Ovary (tissue), 9 donors: ENCODE results near the gene MED28. TPM values are rescaled to one million over a fixed set of nuclear protein-coding genes. Genes with fewer than 3 reads are reported as not detected.

ENCODE experiments used
- DNase-seq, 5 donors: peaks; one replicate each; pipeline ENCODE4 v3.0.0-alpha.2; 2019 to 2020
- H3K27ac ChIP-seq, 2 donors: fragments of 200-600 bp; one replicate each; pipeline versions ENCODE4 v1.5.1 to v1.8.0; 2019 to 2022
- H3K27me3 ChIP-seq: fragments of 200-600 bp; one replicate; pipeline ENCODE4 v1.8.0; 2022
- H3K36me3 ChIP-seq: fragments of 200-600 bp; sonication (generic); one replicate; pipeline ENCODE4 v1.5.1; 2019
- H3K4me1 ChIP-seq: one replicate; pipeline ENCODE4 v1.8.1; 2013; ENCODE audit warnings: mild to moderate bottlenecking, moderate library complexity; ENCODE audit not compliant: insufficient read depth
- H3K4me3 ChIP-seq: fragments of 200-600 bp; sonication (generic); one replicate; pipeline ENCODE4 v1.5.1; 2017
- H3K9me3 ChIP-seq, 2 donors: fragments of 200-600 bp in 1 of 2; sonication (generic) in 1 of 2; one replicate each; pipeline versions ENCODE4 v1.5.1 to v1.8.1; 2013 to 2019; ENCODE audit warnings: mild to moderate bottlenecking in 1 of 2, moderate library complexity in 1 of 2
- EP300 ChIP-seq: sonication (generic); formaldehyde crosslinking; IDR thresholded peaks from one replicate; pipeline ENCODE4 v1.6.1; 2017; ENCODE audit warnings: antibody characterized with exemption
- POLR2A ChIP-seq: fragments of 450-650 bp; IDR thresholded peaks from one replicate; pipeline ENCODE4 v1.6.1; 2017; ENCODE audit warnings: antibody characterized with exemption, mild to moderate bottlenecking, moderate library complexity
- WGBS, 3 donors: extraction: QIAGEN DNeasy Blood & Tissue Kit in 1 of 3; methylation state at CpG; one replicate each; pipeline versions ENCODE4 v1.1.5 to v1.1.7; 2013 to 2017; 5-methylcytosine and 5-hydroxymethylcytosine counted together
- intact Hi-C, 4 donors: fragments of 100-400 bp; cut with DNase I; formaldehyde crosslinking; loops; one replicate each; pipeline versions ENCODE4 v1.11.0 to v1.15.1; 2022 to 2023
- polyA plus RNA-seq, 2 donors: library from polyadenylated mRNA; stranded (reverse); fragments of 200-250 nt in 1 of 2; fragments of 350-450 nt in 1 of 2; fragmentation: Illumina TruSeq in 1 of 2; extraction: RNeasy Lipid Tissue Mini Kit (QIAGEN cat#74804) in 1 of 2; gene quantifications; one replicate each; pipeline ENCODE4 v1.2.3, GENCODE V29; 2013 to 2014
- total RNA-seq, 7 donors: library from RNA; depleted of rRNA in 2 of 7; stranded (reverse); fragments of >200 nt in 2 of 7; fragmentation: NEBNext Ultra II Directional in 3 of 7; extraction: Animal tissue kit (Norgen Biotek cat#: 25700) in 3 of 7; gene quantifications; one replicate each; pipeline versions ENCODE4 v1.1.0 to v1.2.4, GENCODE V29; 2016 to 2023
- TF ChIP-seq, protein P1 (sequence below), 3 donors: fragments of 450-650 bp in 2 of 3; fragments of 200-600 bp in 1 of 3; IDR thresholded peaks; one replicate each; pipeline versions ENCODE4 v1.5.1 to v1.8.0; 2016 to 2022; ENCODE audit warnings: antibody characterized with exemption in 3 of 3, mild to moderate bottlenecking in 1 of 3
- donor health status: DM: no; HTN: no; CAD: no; lungs with moderate emphysema.
- donor health status: DM: no; HTN: no; CAD: no.
- donor health status: Bipolar disorder and iron deficiency.
- donor health status: DM: yes; HTN: yes; CAD: no.
- donor health status: DM: no; HTN: no; CAD: no.
- donor health status: DM: yes; HTN: yes; CAD: no.

The MED28 gene
- total and polyA plus RNA-seq, 9 donors = 14.7 to 78.7 (median 60.7) TPM

DNA sequence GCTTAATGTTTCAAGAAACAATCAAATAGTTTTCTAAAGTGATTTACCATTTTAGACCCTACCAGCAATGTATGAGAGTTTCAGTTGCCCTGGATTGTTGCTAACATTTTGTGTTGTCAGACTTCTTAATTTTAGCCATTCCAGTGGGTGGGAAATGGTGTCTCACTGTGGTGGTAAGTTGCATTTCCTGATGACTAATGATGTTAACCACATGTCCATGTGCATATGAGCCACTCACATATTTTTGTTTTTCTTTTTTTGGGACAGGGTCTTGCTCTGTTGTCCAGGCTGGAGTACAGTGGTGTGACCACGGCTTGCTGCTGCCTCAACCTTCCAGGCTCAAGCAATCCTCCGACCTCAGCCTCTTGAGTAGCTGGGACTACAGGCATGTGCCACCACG, 48.3 kb downstream of the MED28 start:
- no peaks in the 10 kb centered on the region for H3K36me3 ChIP-seq
- TF ChIP-seq EP300 (no peak), POLR2A (no peak)
- TF ChIP-seq, protein P1, sequence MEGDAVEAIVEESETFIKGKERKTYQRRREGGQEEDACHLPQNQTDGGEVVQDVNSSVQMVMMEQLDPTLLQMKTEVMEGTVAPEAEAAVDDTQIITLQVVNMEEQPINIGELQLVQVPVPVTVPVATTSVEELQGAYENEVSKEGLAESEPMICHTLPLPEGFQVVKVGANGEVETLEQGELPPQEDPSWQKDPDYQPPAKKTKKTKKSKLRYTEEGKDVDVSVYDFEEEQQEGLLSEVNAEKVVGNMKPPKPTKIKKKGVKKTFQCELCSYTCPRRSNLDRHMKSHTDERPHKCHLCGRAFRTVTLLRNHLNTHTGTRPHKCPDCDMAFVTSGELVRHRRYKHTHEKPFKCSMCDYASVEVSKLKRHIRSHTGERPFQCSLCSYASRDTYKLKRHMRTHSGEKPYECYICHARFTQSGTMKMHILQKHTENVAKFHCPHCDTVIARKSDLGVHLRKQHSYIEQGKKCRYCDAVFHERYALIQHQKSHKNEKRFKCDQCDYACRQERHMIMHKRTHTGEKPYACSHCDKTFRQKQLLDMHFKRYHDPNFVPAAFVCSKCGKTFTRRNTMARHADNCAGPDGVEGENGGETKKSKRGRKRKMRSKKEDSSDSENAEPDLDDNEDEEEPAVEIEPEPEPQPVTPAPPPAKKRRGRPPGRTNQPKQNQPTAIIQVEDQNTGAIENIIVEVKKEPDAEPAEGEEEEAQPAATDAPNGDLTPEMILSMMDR (IDR thresholded peaks at IDR 0.05) = no peak
- H3K4me3 ChIP-seq = no peak overlapping the region
- no peak overlapping the region for H3K27ac ChIP-seq
- H3K9me3 ChIP-seq = no peaks in the 10 kb centered on the region
- 88 to 98% (median 91%) methylated on average over 3 of the region's 3 CpGs for WGBS, 3 donors
- intact Hi-C loops = no loop called here
- no peak for DNase-seq
- no peaks in the 10 kb centered on the region for H3K4me1 ChIP-seq
- no peaks in the 10 kb centered on the region for H3K27me3 ChIP-seq

DNA sequence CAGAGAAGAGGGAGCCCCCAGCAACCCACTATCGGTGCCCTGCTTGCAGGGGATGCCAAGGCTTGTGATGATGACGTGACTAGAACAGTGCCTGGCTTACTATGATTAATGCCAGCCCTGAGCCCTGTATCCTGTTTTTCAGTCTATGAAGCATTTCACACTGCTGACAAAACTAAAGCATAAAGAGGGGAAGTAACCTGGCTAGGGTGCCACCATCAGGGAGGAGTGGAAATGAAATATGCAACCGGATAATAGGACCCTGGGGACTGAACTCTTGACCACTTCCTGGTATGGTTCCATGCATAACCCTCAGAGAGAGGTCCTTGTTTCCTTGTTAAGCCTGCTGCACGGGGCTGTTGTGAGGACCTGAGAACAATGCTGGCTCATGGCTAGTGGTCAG, 50.3 kb downstream of the MED28 start:
- H3K27me3 ChIP-seq = no peaks in the 10 kb centered on the region

DNA sequence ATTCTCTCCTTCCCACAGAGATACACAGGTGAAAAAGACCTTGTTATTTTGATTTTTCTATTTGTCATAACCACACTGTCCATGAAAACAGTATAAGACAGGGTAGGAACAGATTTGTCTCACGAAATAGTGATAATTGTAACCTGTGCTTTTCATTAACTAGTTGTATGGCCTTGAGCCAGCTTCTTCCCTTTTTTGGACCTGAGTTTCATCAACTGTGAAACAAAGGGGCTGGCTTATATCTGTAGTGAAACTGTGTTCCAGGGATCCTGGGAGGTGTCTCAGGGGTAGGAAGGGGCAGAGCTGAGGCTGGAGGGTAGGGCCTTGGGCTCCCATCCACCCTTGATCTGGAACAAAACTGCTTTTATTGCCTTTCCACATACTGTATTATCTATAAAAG, 50.9 kb downstream of the MED28 start:
- H3K27me3 ChIP-seq = no peaks in the 10 kb centered on the region
- intact Hi-C loops = no loop called here
- H3K4me3 ChIP-seq = no peak overlapping the region
- H3K9me3 ChIP-seq = no peaks in the 10 kb centered on the region
- no peak for TF ChIP-seq POLR2A
- no peak for TF ChIP-seq EP300
- TF ChIP-seq, protein P1 (IDR thresholded peaks at IDR 0.05) = no peak
- no peaks in the 10 kb centered on the region for H3K36me3 ChIP-seq
- no peak for DNase-seq
- H3K27ac ChIP-seq = no peak overlapping the region
- no peaks in the 10 kb centered on the region for H3K4me1 ChIP-seq
- 22 to 35% (median 24%) methylated on average over 1 of the region's 1 CpG for WGBS, 3 donors

More for the DNA sequence above, 50.3 kb downstream of the MED28 start:
- no peak for DNase-seq
- Histone ChIP-seq H3K27ac (no peak overlapping the region), H3K9me3 (no peaks in the 10 kb centered on the region), H3K36me3 (no peaks in the 10 kb centered on the region), H3K4me3 (no peak overlapping the region), H3K4me1 (no peaks in the 10 kb centered on the region)
- intact Hi-C loops = no loop called here
- 60 to 68% (median 67%) methylated on average over 4 of the region's 4 CpGs for WGBS, 3 donors
- TF ChIP-seq, protein P1 (IDR thresholded peaks at IDR 0.05) = no peak
- TF ChIP-seq EP300 = no peak
- no peak for TF ChIP-seq POLR2A

DNA sequence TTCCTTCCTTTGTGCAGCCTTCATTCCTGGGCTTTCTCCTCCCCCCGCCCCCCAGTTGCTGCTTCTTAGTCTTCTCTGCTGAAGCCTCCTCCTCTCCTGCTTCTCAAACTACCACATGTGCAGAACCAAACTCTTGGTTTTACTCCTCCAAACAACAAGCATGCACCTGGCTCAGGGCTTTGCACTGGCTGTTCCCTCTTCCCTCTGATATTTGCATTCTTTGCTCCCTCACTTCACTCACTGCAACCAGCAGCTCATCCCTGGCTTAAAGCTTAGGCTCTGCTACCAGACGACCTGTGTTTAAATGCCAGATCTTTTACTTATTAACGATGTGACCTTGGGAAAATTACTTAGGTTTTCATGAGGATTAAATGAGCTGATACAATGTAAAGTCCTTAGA, 51.4 kb downstream of the MED28 start:
- TF ChIP-seq, protein P1 (IDR thresholded peaks at IDR 0.05) = no peak
- TF ChIP-seq EP300 (no peak), POLR2A (no peak)
- intact Hi-C loops = no loop called here
- Histone ChIP-seq H3K27ac (no peak overlapping the region), H3K36me3 (no peaks in the 10 kb centered on the region), H3K9me3 (no peaks in the 10 kb centered on the region), H3K27me3 (no peaks in the 10 kb centered on the region), H3K4me3 (no peak overlapping the region), H3K4me1 (no peaks in the 10 kb centered on the region)
- no peak for DNase-seq
- 44 to 53% (median 50%) methylated on average over 3 of the region's 3 CpGs for WGBS, 3 donors

DNA sequence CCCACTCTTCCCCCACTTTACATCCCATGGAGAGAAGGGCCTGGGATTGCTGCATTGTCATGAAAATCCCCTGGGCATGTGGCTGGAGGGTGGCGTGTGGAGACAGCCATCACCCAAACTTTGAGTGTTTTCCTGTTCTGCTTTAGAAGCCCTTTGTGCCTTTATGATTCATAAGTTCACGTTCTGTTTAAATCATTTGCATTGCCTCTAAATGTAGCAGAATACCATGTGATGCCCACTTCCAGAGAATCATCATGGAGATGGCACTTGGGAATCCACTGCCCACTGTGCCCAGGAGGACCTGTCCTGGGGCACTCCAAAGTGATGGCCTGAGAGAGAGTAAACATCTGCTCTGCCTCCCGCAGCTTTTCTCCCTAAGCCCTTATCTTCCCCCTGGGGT, 52.8 kb downstream of the MED28 start:
- WGBS, 3 donors = 62 to 72% (median 64%) methylated on average over 3 of the region's 3 CpGs
- H3K27me3 ChIP-seq = no peaks in the 10 kb centered on the region
- no peak for DNase-seq
- H3K27ac ChIP-seq = no peak overlapping the region
- intact Hi-C loops = no loop called here
- H3K4me3 ChIP-seq = no peak overlapping the region
- no peaks in the 10 kb centered on the region for H3K36me3 ChIP-seq
- TF ChIP-seq, protein P1 (IDR thresholded peaks at IDR 0.05) = no peak
- TF ChIP-seq EP300 (no peak), POLR2A (no peak)
- H3K4me1 ChIP-seq = no peaks in the 10 kb centered on the region
- H3K9me3 ChIP-seq = peaks cover 0 to 2% of the 10 kb centered on the region in 2 donors
